Stimulated activated CD8-positive, alpha-beta memory T cell treated with anti-CD3 and anti-CD28 coated beads, Interleukin-4, amount 100 ng/mL, for 1 hour (primary cell): ENCODE measurements around the gene SFTPD.
"Not testable (repeated sequence)": the region's sequence is repeated elsewhere in the genome, so short reads cannot be mapped to it uniquely, and the experiment has no call there.

Source experiments
- DNase-seq, 2 donors: peaks; one replicate each; pipeline ENCODE4 v3.0.0-alpha.2; 2020; ENCODE audit warnings: low read depth in 2 of 2, low spot score in 1 of 2

SFTPD gene

GRCh38 chr10:79948976-79949722 lies at the start of gene SFTPD:
SFTPD (minus strand) TSS chr10:79949105; CDS start chr10:79946659, 2,446 bp downstream.
- no peak for DNase-seq

GRCh38 chr10:79995979-79996634 lies 47.2 kb upstream of the SFTPD start:
- DNase-seq, result no peak

GRCh38 chr10:79994556-79994955 lies 45.7 kb upstream of the SFTPD start:
- DNase-seq, result no peak

GRCh38 chr10:79988199-79988598 lies 39.3 kb upstream of the SFTPD start:
- DNase-seq, result not testable (repeated sequence)

- DNase-seq, result not testable (repeated sequence)
These were observed 37.8 kb upstream of the SFTPD start for GRCh38 chr10:79986661-79987060.

- no peak for DNase-seq
These were observed 36.7 kb upstream of the SFTPD start for GRCh38 chr10:79985481-79986072.

- no peak for DNase-seq
These were observed 35.9 kb upstream of the SFTPD start for GRCh38 chr10:79984851-79985250.

- no peak for DNase-seq
These were observed 34.5 kb upstream of the SFTPD start for GRCh38 chr10:79983286-79983909.

GRCh38 chr10:79982861-79983260 lies 34.0 kb upstream of the SFTPD start:
- DNase-seq, result no peak

- DNase-seq, result no peak
These were observed 33.5 kb upstream of the SFTPD start for GRCh38 chr10:79982362-79982800.

- no peak for DNase-seq
These were observed 32.8 kb upstream of the SFTPD start for GRCh38 chr10:79981450-79982361.

- DNase-seq, result no peak
These were observed 31.8 kb upstream of the SFTPD start for GRCh38 chr10:79980711-79981110.

- no peak for DNase-seq
These were observed 31.2 kb upstream of the SFTPD start for GRCh38 chr10:79979976-79980687.

GRCh38 chr10:79979310-79979975 lies 30.5 kb upstream of the SFTPD start:
- no peak for DNase-seq

- no peak for DNase-seq
These were observed 28.1 kb upstream of the SFTPD start for GRCh38 chr10:79976999-79977398.

GRCh38 chr10:79970062-79970461 lies 21.2 kb upstream of the SFTPD start:
- DNase-seq, result no peak

- no peak for DNase-seq
These were observed 999 bp downstream of the SFTPD start for GRCh38 chr10:79947787-79948424.

- DNase-seq, result no peak
These were observed 1.9 kb downstream of the SFTPD start for GRCh38 chr10:79947083-79947415.
